ENCODE data around the gene CBY1.

DNA sequence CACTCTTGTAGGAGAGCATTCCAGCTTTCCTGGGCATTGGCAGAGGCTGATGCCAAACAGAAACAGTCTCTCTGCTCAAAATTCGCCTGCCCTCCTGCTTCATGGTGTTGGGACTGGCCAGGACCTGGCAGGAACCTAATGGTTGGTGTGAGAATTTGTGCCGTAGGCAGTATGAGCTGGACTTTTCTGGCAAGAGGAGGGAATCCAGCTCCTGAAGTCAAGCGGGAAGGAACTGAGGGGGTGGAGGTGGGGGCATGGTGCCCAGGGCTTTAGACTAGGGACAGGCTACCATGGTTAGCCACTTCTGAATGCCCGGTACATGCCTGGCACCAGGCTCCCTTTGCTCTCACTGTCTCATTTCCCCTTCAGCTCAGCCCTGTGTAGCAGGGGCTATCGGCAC, 18.4 kb downstream of the CBY1 start:
- TF ChIP-seq, protein P1, sequence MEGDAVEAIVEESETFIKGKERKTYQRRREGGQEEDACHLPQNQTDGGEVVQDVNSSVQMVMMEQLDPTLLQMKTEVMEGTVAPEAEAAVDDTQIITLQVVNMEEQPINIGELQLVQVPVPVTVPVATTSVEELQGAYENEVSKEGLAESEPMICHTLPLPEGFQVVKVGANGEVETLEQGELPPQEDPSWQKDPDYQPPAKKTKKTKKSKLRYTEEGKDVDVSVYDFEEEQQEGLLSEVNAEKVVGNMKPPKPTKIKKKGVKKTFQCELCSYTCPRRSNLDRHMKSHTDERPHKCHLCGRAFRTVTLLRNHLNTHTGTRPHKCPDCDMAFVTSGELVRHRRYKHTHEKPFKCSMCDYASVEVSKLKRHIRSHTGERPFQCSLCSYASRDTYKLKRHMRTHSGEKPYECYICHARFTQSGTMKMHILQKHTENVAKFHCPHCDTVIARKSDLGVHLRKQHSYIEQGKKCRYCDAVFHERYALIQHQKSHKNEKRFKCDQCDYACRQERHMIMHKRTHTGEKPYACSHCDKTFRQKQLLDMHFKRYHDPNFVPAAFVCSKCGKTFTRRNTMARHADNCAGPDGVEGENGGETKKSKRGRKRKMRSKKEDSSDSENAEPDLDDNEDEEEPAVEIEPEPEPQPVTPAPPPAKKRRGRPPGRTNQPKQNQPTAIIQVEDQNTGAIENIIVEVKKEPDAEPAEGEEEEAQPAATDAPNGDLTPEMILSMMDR (conservative IDR thresholded peaks at IDR 0.05; ENCODE audit: low read length) = no peak
- no peak for TF ChIP-seq EZH2phosphoT487 (IDR thresholded peaks at IDR 0.05; ENCODE audit: borderline replicate concordance)
